GM12873 (cell line): ENCODE results near the gene IMMP1L.

Experiments used
- TF ChIP-seq, protein P1 (sequence below): IDR thresholded peaks from 2 replicates; pipeline ENCODE4 v1.5.1; 2012; ENCODE audit warnings: low read depth, mild to moderate bottlenecking, moderate library complexity, low read length, control low read depth; ENCODE audit not compliant: insufficient read depth; ENCODE audit errors: missing control alignments

Gene IMMP1L

DNA sequence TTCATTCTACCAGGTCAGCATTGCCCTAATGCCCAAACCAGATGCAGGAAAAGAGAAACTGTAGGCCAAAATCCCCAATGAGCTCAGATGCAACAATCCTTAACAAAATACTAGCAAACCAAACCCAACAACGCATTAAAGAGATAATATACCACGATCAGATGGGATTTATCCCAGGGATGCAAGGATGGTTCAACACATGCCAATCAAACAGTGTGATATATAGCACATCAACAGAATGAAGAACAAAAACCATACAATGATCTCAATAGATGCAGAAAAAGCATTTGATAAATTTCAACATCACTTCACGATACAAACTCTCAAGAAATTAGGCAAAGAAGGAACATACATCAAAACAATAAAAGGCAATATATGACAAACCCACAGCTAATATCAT lies 45.0 kb downstream of the IMMP1L start:
- TF ChIP-seq, protein P1, sequence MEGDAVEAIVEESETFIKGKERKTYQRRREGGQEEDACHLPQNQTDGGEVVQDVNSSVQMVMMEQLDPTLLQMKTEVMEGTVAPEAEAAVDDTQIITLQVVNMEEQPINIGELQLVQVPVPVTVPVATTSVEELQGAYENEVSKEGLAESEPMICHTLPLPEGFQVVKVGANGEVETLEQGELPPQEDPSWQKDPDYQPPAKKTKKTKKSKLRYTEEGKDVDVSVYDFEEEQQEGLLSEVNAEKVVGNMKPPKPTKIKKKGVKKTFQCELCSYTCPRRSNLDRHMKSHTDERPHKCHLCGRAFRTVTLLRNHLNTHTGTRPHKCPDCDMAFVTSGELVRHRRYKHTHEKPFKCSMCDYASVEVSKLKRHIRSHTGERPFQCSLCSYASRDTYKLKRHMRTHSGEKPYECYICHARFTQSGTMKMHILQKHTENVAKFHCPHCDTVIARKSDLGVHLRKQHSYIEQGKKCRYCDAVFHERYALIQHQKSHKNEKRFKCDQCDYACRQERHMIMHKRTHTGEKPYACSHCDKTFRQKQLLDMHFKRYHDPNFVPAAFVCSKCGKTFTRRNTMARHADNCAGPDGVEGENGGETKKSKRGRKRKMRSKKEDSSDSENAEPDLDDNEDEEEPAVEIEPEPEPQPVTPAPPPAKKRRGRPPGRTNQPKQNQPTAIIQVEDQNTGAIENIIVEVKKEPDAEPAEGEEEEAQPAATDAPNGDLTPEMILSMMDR = no peak

- TF ChIP-seq, protein P1 = no peak
Observed at GRCh38 chr11:31455177-31455576, 54.2 kb downstream of the IMMP1L start.

GRCh38 chr11:31450841-31451240 lies 58.6 kb downstream of the IMMP1L start:
- TF ChIP-seq, protein P1 = no peak

GRCh38 chr11:31449040-31449439 lies 60.4 kb downstream of the IMMP1L start:
- TF ChIP-seq, protein P1 = no peak

DNA sequence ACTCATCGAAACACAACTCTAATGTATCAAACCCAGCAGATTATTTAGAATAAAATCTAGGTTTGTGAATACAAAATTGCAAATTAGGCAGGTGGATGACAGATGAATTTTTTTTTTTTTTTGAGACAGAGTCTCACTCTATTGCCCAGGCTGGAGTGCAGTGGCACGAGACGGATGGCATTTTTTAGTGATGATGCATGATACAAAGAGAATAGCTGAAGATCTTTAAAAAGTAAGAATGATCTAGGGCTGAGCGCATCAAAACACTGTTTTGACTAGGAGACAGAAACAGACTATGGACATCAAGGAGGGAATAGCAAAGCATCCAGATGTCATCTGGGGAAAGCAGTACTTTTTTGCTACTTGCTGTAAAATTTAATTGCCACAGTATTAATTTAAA lies 63.8 kb downstream of the IMMP1L start:
- TF ChIP-seq, protein P1 = no peak

- TF ChIP-seq, protein P1 = no peak
Observed at GRCh38 chr11:31443802-31444201, 65.6 kb downstream of the IMMP1L start.

DNA sequence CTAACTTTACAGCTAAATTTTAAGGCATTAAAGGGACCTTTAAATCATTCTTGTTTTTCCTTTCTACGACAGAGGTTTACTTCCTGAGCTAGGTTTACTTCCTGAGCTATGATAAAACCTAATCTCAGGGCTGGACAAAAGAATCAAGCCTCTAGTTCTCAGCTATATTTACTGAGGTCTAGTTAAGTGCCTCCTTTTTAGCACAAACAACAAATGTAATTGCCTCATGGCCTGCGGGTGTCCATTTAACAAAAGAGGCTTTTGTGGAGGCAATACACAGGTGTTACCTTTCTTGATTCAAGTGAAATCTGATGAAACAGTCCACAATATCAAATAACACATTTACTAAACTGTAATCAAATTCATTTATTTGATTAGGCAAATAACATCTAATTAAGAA lies 67.3 kb downstream of the IMMP1L start:
- TF ChIP-seq, protein P1 = no peak
